PC-3 (cell line): ENCODE measurements around the gene CD3G. TPM values are rescaled to one million over a fixed set of nuclear protein-coding genes. Genes with fewer than 3 reads are reported as not detected.

Experiments
- ATAC-seq: fragments of 200-7000 bp; cut with Tn5 transposase; 2 replicates; pipeline ENCODE4 v1.9.1; 2020; ENCODE audit warnings: mild to moderate bottlenecking, moderate library complexity
- BruUV-seq: library from RNA; stranded (reverse); fragments of 400-500 nt; replicated peaks from 2 replicates; lab custom pipeline; 2021; lab: Mats Ljungman, UMichigan
- CTCF ChIA-PET: fragments of 300-600 bp; sonication (Branson Sonifier 250); formaldehyde crosslinking; loops from one replicate; lab custom pipeline; 2022; ENCODE audit warnings: antibody characterized with exemption; lab: Charles Lee
- POLR2A ChIA-PET: fragments of 300-600 bp; sonication (Branson Sonifier 250); formaldehyde crosslinking; loops from one replicate; lab custom pipeline; 2022; ENCODE audit warnings: antibody characterized with exemption; ENCODE audit not compliant: unreplicated experiment; lab: Charles Lee
- DNase-seq: peaks from one replicate; pipeline ENCODE4 v3.0.0-alpha.2; 2015
- H2AFZ ChIP-seq: fragments of 300-600 bp; sonication (generic); 2 replicates; pipeline ENCODE4 v1.6.0; 2016; ENCODE audit warnings: antibody characterized with exemption, low read length
- H3F3A ChIP-seq: fragments of 300-600 bp; sonication (generic); one replicate; pipeline ENCODE4 v1.6.0; 2017; ENCODE audit warnings: antibody characterized with exemption, low read length, control low read depth, mild to moderate bottlenecking; ENCODE audit not compliant: unreplicated experiment
- H3K27ac ChIP-seq: fragments of 300-600 bp; sonication (generic); 2 replicates; pipeline ENCODE4 v1.5.1; 2016; ENCODE audit warnings: mild to moderate bottlenecking, low read length
- H3K27me3 ChIP-seq: fragments of 300-600 bp; sonication (generic); 2 replicates; pipeline ENCODE4 v1.6.1; 2016; ENCODE audit warnings: low read length, mixed read lengths
- H3K36me3 ChIP-seq: fragments of 300-600 bp; sonication (generic); 2 replicates; pipeline ENCODE4 v1.6.1; 2016; ENCODE audit warnings: low read depth, mixed run types, low read length, mixed read lengths
- H3K4me1 ChIP-seq: fragments of 300-600 bp; sonication (generic); 2 replicates; pipeline ENCODE4 v1.5.1; 2016; ENCODE audit warnings: low read length; ENCODE audit not compliant: insufficient read depth
- H3K4me2 ChIP-seq: fragments of 300-600 bp; sonication (generic); 2 replicates; pipeline ENCODE4 v1.6.0; 2016; ENCODE audit warnings: low read length
- H3K4me3 ChIP-seq: fragments of 300-600 bp; sonication (generic); 2 replicates; pipeline ENCODE4 v1.5.1; 2016; ENCODE audit warnings: mild to moderate bottlenecking, low read length, mixed read lengths
- H3K79me2 ChIP-seq: fragments of 300-600 bp; sonication (generic); 2 replicates; pipeline ENCODE4 v1.6.1; 2017; ENCODE audit warnings: low read length, mixed read lengths
- H3K9ac ChIP-seq: fragments of 300-600 bp; sonication (generic); 2 replicates; pipeline ENCODE4 v1.6.0; 2016; ENCODE audit warnings: mild to moderate bottlenecking, low read length
- H3K9me2 ChIP-seq: fragments of 300-600 bp; sonication (generic); replicated peaks from 2 replicates; pipeline ENCODE4 v1.6.1; 2016; ENCODE audit warnings: mixed run types, low read length, mixed read lengths
- H3K9me3 ChIP-seq: fragments of 300-600 bp; sonication (generic); 2 replicates; pipeline ENCODE4 v1.6.1; 2016; ENCODE audit warnings: low read length, mixed read lengths
- H4K20me1 ChIP-seq: fragments of 300-600 bp; sonication (generic); 2 replicates; pipeline ENCODE4 v1.6.1; 2016; ENCODE audit warnings: low read length, mixed read lengths
- EZH2 ChIP-seq: fragments of 300-600 bp; sonication (generic); IDR thresholded peaks from one replicate; pipeline ENCODE4 v1.6.1; 2017; ENCODE audit warnings: antibody characterized with exemption, mild to moderate bottlenecking, low read length; ENCODE audit not compliant: unreplicated experiment
- EZH2phosphoT487 ChIP-seq: fragments of 300-600 bp; sonication (generic); IDR thresholded peaks from 2 replicates; pipeline ENCODE4 v1.6.1; 2018; ENCODE audit warnings: mild to moderate bottlenecking, antibody characterized with exemption, low read length, borderline replicate concordance
- intact Hi-C: fragments of 100-400 bp; cut with micrococcal nuclease; formaldehyde crosslinking; loops from 2 replicates; pipeline ENCODE4 v1.9.0; 2023
- total RNA-seq: library from RNA; depleted of rRNA; stranded (reverse); fragments of >200 nt; gene quantifications from 2 replicates; pipeline ENCODE4 v1.2.3, GENCODE V29; 2014
- TF ChIP-seq, protein P1 (sequence below): fragments of 300-600 bp; sonication (generic); conservative IDR thresholded peaks from 2 replicates; pipeline ENCODE4 v1.5.1; 2017; ENCODE audit warnings: antibody characterized with exemption, low read depth, mild to moderate bottlenecking, low read length

Gene CD3G
- total RNA-seq, 1 experiment from 2014 or later = not detected

- intact Hi-C loops = no loop called here
- Histone ChIP-seq H2AFZ (no peak overlapping the region), H3K27me3 (no peaks in the 10 kb centered on the region), H3K9me3 (no peaks in the 10 kb centered on the region), H3K79me2 (no peaks in the 10 kb centered on the region), H3K4me3 (no peak overlapping the region), H3K9ac (no peak overlapping the region), H3K36me3 (no peaks in the 10 kb centered on the region), H3K4me2 (no peak overlapping the region), H4K20me1 (no peaks in the 10 kb centered on the region), H3K27ac (no peak overlapping the region), H3K4me1 (peaks cover 52% of the 10 kb centered on the region), H3K9me2 (no peaks in the 10 kb centered on the region), H3F3A (no peaks in the 10 kb centered on the region)
- ATAC-seq (no peak), DNase-seq (peak; percentile 30)
- CTCF ChIA-PET = interaction anchor here (0.6 kb wide), 2 partner anchors 9 to 24 kb away, joined by 3 to 4 read pairs; no protein-coding TSS in a partner anchor
- BruUV-seq = no TSS peak
- POLR2A ChIA-PET = no interaction called here
- TF ChIP-seq EZH2phosphoT487 = no peak
- TF ChIP-seq, protein P1, sequence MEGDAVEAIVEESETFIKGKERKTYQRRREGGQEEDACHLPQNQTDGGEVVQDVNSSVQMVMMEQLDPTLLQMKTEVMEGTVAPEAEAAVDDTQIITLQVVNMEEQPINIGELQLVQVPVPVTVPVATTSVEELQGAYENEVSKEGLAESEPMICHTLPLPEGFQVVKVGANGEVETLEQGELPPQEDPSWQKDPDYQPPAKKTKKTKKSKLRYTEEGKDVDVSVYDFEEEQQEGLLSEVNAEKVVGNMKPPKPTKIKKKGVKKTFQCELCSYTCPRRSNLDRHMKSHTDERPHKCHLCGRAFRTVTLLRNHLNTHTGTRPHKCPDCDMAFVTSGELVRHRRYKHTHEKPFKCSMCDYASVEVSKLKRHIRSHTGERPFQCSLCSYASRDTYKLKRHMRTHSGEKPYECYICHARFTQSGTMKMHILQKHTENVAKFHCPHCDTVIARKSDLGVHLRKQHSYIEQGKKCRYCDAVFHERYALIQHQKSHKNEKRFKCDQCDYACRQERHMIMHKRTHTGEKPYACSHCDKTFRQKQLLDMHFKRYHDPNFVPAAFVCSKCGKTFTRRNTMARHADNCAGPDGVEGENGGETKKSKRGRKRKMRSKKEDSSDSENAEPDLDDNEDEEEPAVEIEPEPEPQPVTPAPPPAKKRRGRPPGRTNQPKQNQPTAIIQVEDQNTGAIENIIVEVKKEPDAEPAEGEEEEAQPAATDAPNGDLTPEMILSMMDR = no peak
These were observed 25.4 kb upstream of the CD3G start for GRCh38 chr11:118318581-118319336.

DNA sequence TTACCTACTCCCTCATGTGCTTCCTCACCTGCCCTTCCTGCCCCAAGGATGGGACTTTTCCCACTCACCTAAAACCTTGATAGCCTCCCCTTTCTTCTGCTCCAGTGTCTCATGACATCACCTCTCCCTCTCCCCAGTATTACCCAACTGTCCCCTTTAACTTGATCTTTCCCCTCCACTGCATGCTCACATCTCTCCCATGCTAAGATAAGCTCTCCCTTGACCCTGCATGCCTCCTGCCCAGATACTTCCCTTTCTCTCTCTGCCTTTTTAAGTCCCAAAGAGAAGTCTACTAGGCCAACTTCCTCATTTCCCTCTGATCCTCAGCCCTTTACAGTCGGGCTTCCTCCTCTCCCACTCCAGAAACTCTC is 24.8 kb upstream of the CD3G start:
- TF ChIP-seq EZH2phosphoT487 = no peak
- TF ChIP-seq, protein P1 = no peak
- no peak for TF ChIP-seq EZH2
- no peaks in the 10 kb centered on the region for H3K9me2 ChIP-seq
- H3K4me2 ChIP-seq = no peak overlapping the region
- no peaks in the 10 kb centered on the region for H3K36me3 ChIP-seq
- H3K79me2 ChIP-seq = no peaks in the 10 kb centered on the region
- H3K4me3 ChIP-seq = no peak overlapping the region
- H3F3A ChIP-seq = no peaks in the 10 kb centered on the region
- CTCF ChIA-PET = no interaction called here
- BruUV-seq = no TSS peak
- H3K9ac ChIP-seq = no peak overlapping the region
- ATAC-seq = no peak
- no peak overlapping the region for H3K27ac ChIP-seq
- no peak for DNase-seq
- POLR2A ChIA-PET = no interaction called here
- no peaks in the 10 kb centered on the region for H3K9me3 ChIP-seq
- no peaks in the 10 kb centered on the region for H4K20me1 ChIP-seq
- peaks cover 50% of the 10 kb centered on the region for H3K4me1 ChIP-seq
- intact Hi-C loops = no loop called here
- H2AFZ ChIP-seq = no peak overlapping the region
- H3K27me3 ChIP-seq = no peaks in the 10 kb centered on the region

GRCh38 chr11:118320515-118320914 is 23.6 kb upstream of the CD3G start:
- ATAC-seq = no peak
- peaks cover 40% of the 10 kb centered on the region for H3K4me1 ChIP-seq
- no peaks in the 10 kb centered on the region for H4K20me1 ChIP-seq
- ChIA-PET CTCF (no interaction called here), POLR2A (no interaction called here)
- no peaks in the 10 kb centered on the region for H3K79me2 ChIP-seq
- H3K9ac ChIP-seq = no peak overlapping the region
- no TSS peak for BruUV-seq
- TF ChIP-seq EZH2phosphoT487 (no peak), EZH2 (no peak)
- TF ChIP-seq, protein P1 = no peak
- no peak for DNase-seq
- H3F3A ChIP-seq = no peaks in the 10 kb centered on the region
- no peaks in the 10 kb centered on the region for H3K36me3 ChIP-seq
- no peak overlapping the region for H2AFZ ChIP-seq
- H3K9me3 ChIP-seq = no peaks in the 10 kb centered on the region
- no peaks in the 10 kb centered on the region for H3K9me2 ChIP-seq
- no peaks in the 10 kb centered on the region for H3K27me3 ChIP-seq
- H3K4me2 ChIP-seq = no peak overlapping the region
- intact Hi-C loops = no loop called here
- H3K27ac ChIP-seq = no peak overlapping the region
- H3K4me3 ChIP-seq = no peak overlapping the region
